ENCODE results near the gene TMEM266. TPM values are rescaled to one million over a fixed set of nuclear protein-coding genes. Genes with fewer than 3 reads are reported as not detected.

The TMEM266 gene
- total RNA-seq, 1 experiment from 2014 or later = not detected

DNA sequence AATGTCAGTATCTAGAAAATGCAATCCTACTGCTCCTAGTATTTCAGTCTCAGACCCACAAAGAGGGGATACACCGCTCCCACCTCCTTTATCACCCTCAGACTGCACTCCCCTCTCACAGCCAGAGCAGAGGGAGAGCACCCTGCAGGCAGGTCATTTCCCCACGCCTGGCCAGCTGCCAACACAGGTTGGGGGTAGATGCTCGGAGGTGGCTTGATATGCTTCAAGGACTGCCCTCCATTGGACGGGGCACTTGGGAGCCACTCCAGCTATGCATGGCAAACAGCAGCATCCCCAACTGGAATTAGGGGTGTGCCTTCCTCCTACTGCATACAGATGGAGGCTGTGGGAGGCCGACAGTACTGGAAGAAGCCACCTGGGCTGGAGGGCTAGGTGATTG, 41.9 kb downstream of the TMEM266 start:
- ATAC-seq (no peak), DNase-seq (no peak)
- H3K9ac ChIP-seq (ENCODE audit: low read length) = no peak overlapping the region
- BruUV-seq (replicated peaks) = no TSS peak
- no peaks in the 10 kb centered on the region for H3K4me1 ChIP-seq (ENCODE audit: insufficient read depth, low read length)
- no peaks in the 10 kb centered on the region for H4K20me1 ChIP-seq (ENCODE audit: low read length)
- intact Hi-C loops (cut with micrococcal nuclease) = no loop called here
- H3F3A ChIP-seq (ENCODE audit: low read length, unreplicated experiment) = no peaks in the 10 kb centered on the region
- no peak overlapping the region for H3K4me2 ChIP-seq (ENCODE audit: low read length)
- ChIA-PET POLR2A (ENCODE audit: unreplicated experiment) (no interaction called here), CTCF (no interaction called here)
- no peaks in the 10 kb centered on the region for H3K36me3 ChIP-seq (ENCODE audit: low read depth, low read length)
- H3K27me3 ChIP-seq (ENCODE audit: low read length) = peaks cover 44% of the 10 kb centered on the region
- H2AFZ ChIP-seq (ENCODE audit: low read length) = no peak overlapping the region
- TF ChIP-seq EZH2phosphoT487 (IDR thresholded peaks at IDR 0.05; ENCODE audit: borderline replicate concordance, low read length) (no peak), EZH2 (IDR thresholded peaks at IDR 0.05; ENCODE audit: low read length, unreplicated experiment) (no peak)
- TF ChIP-seq, protein P1, sequence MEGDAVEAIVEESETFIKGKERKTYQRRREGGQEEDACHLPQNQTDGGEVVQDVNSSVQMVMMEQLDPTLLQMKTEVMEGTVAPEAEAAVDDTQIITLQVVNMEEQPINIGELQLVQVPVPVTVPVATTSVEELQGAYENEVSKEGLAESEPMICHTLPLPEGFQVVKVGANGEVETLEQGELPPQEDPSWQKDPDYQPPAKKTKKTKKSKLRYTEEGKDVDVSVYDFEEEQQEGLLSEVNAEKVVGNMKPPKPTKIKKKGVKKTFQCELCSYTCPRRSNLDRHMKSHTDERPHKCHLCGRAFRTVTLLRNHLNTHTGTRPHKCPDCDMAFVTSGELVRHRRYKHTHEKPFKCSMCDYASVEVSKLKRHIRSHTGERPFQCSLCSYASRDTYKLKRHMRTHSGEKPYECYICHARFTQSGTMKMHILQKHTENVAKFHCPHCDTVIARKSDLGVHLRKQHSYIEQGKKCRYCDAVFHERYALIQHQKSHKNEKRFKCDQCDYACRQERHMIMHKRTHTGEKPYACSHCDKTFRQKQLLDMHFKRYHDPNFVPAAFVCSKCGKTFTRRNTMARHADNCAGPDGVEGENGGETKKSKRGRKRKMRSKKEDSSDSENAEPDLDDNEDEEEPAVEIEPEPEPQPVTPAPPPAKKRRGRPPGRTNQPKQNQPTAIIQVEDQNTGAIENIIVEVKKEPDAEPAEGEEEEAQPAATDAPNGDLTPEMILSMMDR (conservative IDR thresholded peaks at IDR 0.05; ENCODE audit: low read depth, low read length) = no peak
- no peak overlapping the region for H3K27ac ChIP-seq (ENCODE audit: low read length)
- no peaks in the 10 kb centered on the region for H3K9me2 ChIP-seq (replicated peaks; ENCODE audit: low read length)
- no peaks in the 10 kb centered on the region for H3K9me3 ChIP-seq (ENCODE audit: low read length)
- H3K4me3 ChIP-seq (ENCODE audit: low read length) = no peak overlapping the region
- H3K79me2 ChIP-seq (ENCODE audit: low read length) = no peaks in the 10 kb centered on the region

GRCh38 chr15:76105391-76105790, 45.6 kb downstream of the TMEM266 start:
- Histone ChIP-seq H3K27me3 (ENCODE audit: low read length) (peaks cover 17% of the 10 kb centered on the region), H3K79me2 (ENCODE audit: low read length) (no peaks in the 10 kb centered on the region), H3K9me3 (ENCODE audit: low read length) (no peaks in the 10 kb centered on the region), H2AFZ (ENCODE audit: low read length) (no peak overlapping the region), H3K9ac (ENCODE audit: low read length) (no peak overlapping the region), H3K4me1 (ENCODE audit: insufficient read depth, low read length) (no peaks in the 10 kb centered on the region), H3K27ac (ENCODE audit: low read length) (no peak overlapping the region), H3K36me3 (ENCODE audit: low read depth, low read length) (no peaks in the 10 kb centered on the region), H3K9me2 (replicated peaks; ENCODE audit: low read length) (no peaks in the 10 kb centered on the region), H3K4me3 (ENCODE audit: low read length) (no peak overlapping the region), H3F3A (ENCODE audit: low read length, unreplicated experiment) (no peaks in the 10 kb centered on the region), H3K4me2 (ENCODE audit: low read length) (no peak overlapping the region), H4K20me1 (ENCODE audit: low read length) (no peaks in the 10 kb centered on the region)
- no TSS peak for BruUV-seq (replicated peaks)
- ChIA-PET CTCF (no interaction called here), POLR2A (ENCODE audit: unreplicated experiment) (no interaction called here)
- ATAC-seq = no peak
- intact Hi-C loops (cut with micrococcal nuclease) = no loop called here
- TF ChIP-seq, protein P1 (conservative IDR thresholded peaks at IDR 0.05; ENCODE audit: low read depth, low read length) = no peak
- DNase-seq = no peak

DNA sequence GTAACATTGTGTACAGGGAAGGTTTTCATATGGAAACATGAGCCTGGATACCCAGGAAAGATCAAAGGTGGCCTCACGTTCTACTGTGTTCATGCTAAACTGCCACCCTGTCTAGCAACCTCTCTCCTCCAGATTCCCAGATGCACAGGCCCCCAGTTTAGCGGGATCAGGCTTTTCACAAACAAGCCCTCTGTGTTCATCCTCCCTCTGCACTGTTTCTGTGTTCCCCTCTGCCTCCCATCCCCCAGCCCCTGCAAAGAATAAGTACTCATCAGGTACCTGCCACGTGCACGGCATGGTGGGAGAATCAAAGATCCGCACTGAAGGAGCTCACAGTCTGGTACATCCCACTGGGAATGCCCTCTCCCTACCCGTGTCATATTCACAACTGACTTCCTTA, 46.1 kb downstream of the TMEM266 start:
- BruUV-seq (replicated peaks) = no TSS peak
- Histone ChIP-seq H3K27ac (ENCODE audit: low read length) (no peak overlapping the region), H3K9ac (ENCODE audit: low read length) (no peak overlapping the region), H3K9me3 (ENCODE audit: low read length) (no peaks in the 10 kb centered on the region), H3K36me3 (ENCODE audit: low read depth, low read length) (no peaks in the 10 kb centered on the region), H3K79me2 (ENCODE audit: low read length) (no peaks in the 10 kb centered on the region), H3K4me1 (ENCODE audit: insufficient read depth, low read length) (no peaks in the 10 kb centered on the region), H3K4me2 (ENCODE audit: low read length) (no peak overlapping the region), H3F3A (ENCODE audit: low read length, unreplicated experiment) (no peaks in the 10 kb centered on the region), H2AFZ (ENCODE audit: low read length) (no peak overlapping the region), H3K9me2 (replicated peaks; ENCODE audit: low read length) (no peaks in the 10 kb centered on the region), H4K20me1 (ENCODE audit: low read length) (no peaks in the 10 kb centered on the region), H3K27me3 (ENCODE audit: low read length) (peaks cover 12% of the 10 kb centered on the region), H3K4me3 (ENCODE audit: low read length) (no peak overlapping the region)
- TF ChIP-seq, protein P1 (conservative IDR thresholded peaks at IDR 0.05; ENCODE audit: low read depth, low read length) = no peak
- TF ChIP-seq EZH2phosphoT487 (IDR thresholded peaks at IDR 0.05; ENCODE audit: borderline replicate concordance, low read length) (no peak), EZH2 (IDR thresholded peaks at IDR 0.05; ENCODE audit: low read length, unreplicated experiment) (no peak)
- intact Hi-C loops (cut with micrococcal nuclease) = no loop called here
- ChIA-PET CTCF (no interaction called here), POLR2A (ENCODE audit: unreplicated experiment) (no interaction called here)
- ATAC-seq (no peak), DNase-seq (no peak)
